Osteocyte (in vitro differentiated cells): ENCODE results near the gene DAPP1. TPM values are rescaled to one million over a fixed set of nuclear protein-coding genes. Genes with fewer than 3 reads are reported as not detected.

ENCODE experiments used
- DNase-seq: peaks from one replicate; pipeline ENCODE4 v3.0.0; 2021; ENCODE audit warnings: mixed read lengths; ENCODE audit not compliant: unreplicated experiment; ENCODE audit errors: extremely low spot score
- H3K27ac Mint-ChIP-seq: one replicate; pipeline ENCODE4 v1.8.0; 2021; ENCODE audit warnings: mild to moderate bottlenecking, mixed read lengths; ENCODE audit not compliant: unreplicated experiment
- H3K27me3 Mint-ChIP-seq: one replicate; pipeline ENCODE4 v1.8.0; 2021; ENCODE audit warnings: mixed read lengths; ENCODE audit not compliant: unreplicated experiment
- H3K36me3 Mint-ChIP-seq: one replicate; pipeline ENCODE4 v1.8.0; 2021; ENCODE audit warnings: mixed read lengths; ENCODE audit not compliant: unreplicated experiment
- H3K4me1 Mint-ChIP-seq: one replicate; pipeline ENCODE4 v1.8.0; 2021; ENCODE audit warnings: mixed read lengths; ENCODE audit not compliant: unreplicated experiment
- H3K4me3 Mint-ChIP-seq: one replicate; pipeline ENCODE4 v1.8.0; 2021; ENCODE audit warnings: mild to moderate bottlenecking, moderate library complexity, mixed read lengths; ENCODE audit not compliant: unreplicated experiment
- H3K9me3 Mint-ChIP-seq: one replicate; pipeline ENCODE4 v1.8.0; 2021; ENCODE audit warnings: mixed read lengths; ENCODE audit not compliant: unreplicated experiment
- CTCF ChIP-seq: fragments of 200-600 bp; sonication (generic); IDR thresholded peaks from 2 replicates; pipeline ENCODE4 v1.5.0; 2021; ENCODE audit warnings: antibody characterized with exemption, mild to moderate bottlenecking, moderate library complexity
- total RNA-seq: library from RNA; stranded (reverse); gene quantifications from 2 replicates; pipeline ENCODE4 v1.2.1, GENCODE V29; 2021

The DAPP1 gene
- total RNA-seq, 1 donor from 2014 or later = not detected

- TF ChIP-seq CTCF = peak; percentile 47
- no peak overlapping the region for H3K4me3 Mint-ChIP-seq
- peaks cover 3% of the 10 kb centered on the region for H3K27me3 Mint-ChIP-seq
- no peaks in the 10 kb centered on the region for H3K4me1 Mint-ChIP-seq
- H3K27ac Mint-ChIP-seq = no peak overlapping the region
- no peaks in the 10 kb centered on the region for H3K36me3 Mint-ChIP-seq
- DNase-seq = no peak
- no peaks in the 10 kb centered on the region for H3K9me3 Mint-ChIP-seq
These were observed 8.3 kb upstream of the DAPP1 start for GRCh38 chr4:99808260-99808857.

GRCh38 chr4:99809326-99809725 is 7.3 kb upstream of the DAPP1 start:
- DNase-seq = no peak
- H3K36me3 Mint-ChIP-seq = no peaks in the 10 kb centered on the region
- peaks cover 3% of the 10 kb centered on the region for H3K27me3 Mint-ChIP-seq
- no peak overlapping the region for H3K4me3 Mint-ChIP-seq
- H3K4me1 Mint-ChIP-seq = no peaks in the 10 kb centered on the region
- H3K9me3 Mint-ChIP-seq = no peaks in the 10 kb centered on the region
- no peak overlapping the region for H3K27ac Mint-ChIP-seq
- TF ChIP-seq CTCF = no peak

- DNase-seq = no peak
- H3K27me3 Mint-ChIP-seq = peaks cover 5% of the 10 kb centered on the region
- no peaks in the 10 kb centered on the region for H3K36me3 Mint-ChIP-seq
- no peak overlapping the region for H3K27ac Mint-ChIP-seq
- no peaks in the 10 kb centered on the region for H3K4me1 Mint-ChIP-seq
- TF ChIP-seq CTCF = no peak
- no peak overlapping the region for H3K4me3 Mint-ChIP-seq
- no peaks in the 10 kb centered on the region for H3K9me3 Mint-ChIP-seq
These were observed 6.1 kb upstream of the DAPP1 start for GRCh38 chr4:99810536-99810935.

GRCh38 chr4:99811117-99811516 is 5.5 kb upstream of the DAPP1 start:
- no peak for TF ChIP-seq CTCF
- Mint-ChIP-seq H3K27ac (no peak overlapping the region), H3K4me1 (no peaks in the 10 kb centered on the region), H3K9me3 (no peaks in the 10 kb centered on the region), H3K4me3 (no peak overlapping the region), H3K27me3 (peaks cover 5% of the 10 kb centered on the region), H3K36me3 (no peaks in the 10 kb centered on the region)
- DNase-seq = no peak

- Mint-ChIP-seq H3K4me1 (no peaks in the 10 kb centered on the region), H3K4me3 (no peak overlapping the region), H3K9me3 (no peaks in the 10 kb centered on the region), H3K27ac (no peak overlapping the region), H3K36me3 (no peaks in the 10 kb centered on the region), H3K27me3 (peaks cover 5% of the 10 kb centered on the region)
- TF ChIP-seq CTCF = peak; percentile 28
- DNase-seq = no peak
These were observed 4.8 kb upstream of the DAPP1 start for GRCh38 chr4:99811850-99812249.
